Neural cell (in vitro differentiated cells): Measurements from ENCODE around the gene PNLIPRP3. TPM values are rescaled to one million over a fixed set of nuclear protein-coding genes. Genes with fewer than 3 reads are reported as not detected.

Experiments used
- H2AFZ ChIP-seq: fragments of 200-600, 300-800 bp; sonication (generic), shearing (Covaris generic); 2 replicates; pipeline ENCODE4 v1.6.0; 2014; ENCODE audit warnings: low read depth, mild to moderate bottlenecking, antibody characterized with exemption, low read length, moderate library complexity
- H3F3A ChIP-seq: fragments of 200-600 bp; shearing (Covaris generic); 2 replicates; pipeline ENCODE4 v1.6.1; 2016; ENCODE audit warnings: mild to moderate bottlenecking, moderate library complexity, mixed read lengths, antibody characterized with exemption, low read length; ENCODE audit not compliant: insufficient read depth, poor library complexity, severe bottlenecking
- H3K27ac ChIP-seq: fragments of 200-600, 300-800 bp; sonication (generic), shearing (Covaris generic); 2 replicates; pipeline ENCODE4 v1.5.1; 2014; ENCODE audit warnings: mild to moderate bottlenecking, low read length, moderate library complexity
- H3K27me3 ChIP-seq: fragments of 300-800, 200-600 bp; sonication (generic), shearing (Covaris generic); 2 replicates; pipeline ENCODE4 v1.6.0; 2014; ENCODE audit warnings: mild to moderate bottlenecking, low read depth, low read length, moderate library complexity; ENCODE audit not compliant: insufficient read depth
- H3K36me3 ChIP-seq: fragments of 300-800, 200-600 bp; sonication (generic), shearing (Covaris generic); 2 replicates; pipeline ENCODE4 v1.5.1; 2014; ENCODE audit warnings: mild to moderate bottlenecking, antibody characterized with exemption, low read length, moderate library complexity; ENCODE audit not compliant: insufficient read depth
- H3K4me2 ChIP-seq: fragments of 300-800, 200-600 bp; sonication (generic), shearing (Covaris generic); 2 replicates; pipeline ENCODE4 v1.6.0; 2014; ENCODE audit warnings: mild to moderate bottlenecking, low read length
- H3K4me3 ChIP-seq: fragments of 300-800, 200-600 bp; sonication (generic), shearing (Covaris generic); 2 replicates; pipeline ENCODE4 v1.5.1; 2014; ENCODE audit warnings: mild to moderate bottlenecking, low read length, moderate library complexity
- H3K79me2 ChIP-seq: fragments of 200-600 bp; shearing (Covaris generic); replicated peaks from 2 replicates; pipeline ENCODE4 v1.6.0; 2014; ENCODE audit warnings: mild to moderate bottlenecking, low read length, moderate library complexity; ENCODE audit not compliant: insufficient read depth
- H3K9ac ChIP-seq: fragments of 300-800, 200-600 bp; sonication (generic), shearing (Covaris generic); 2 replicates; pipeline ENCODE4 v1.6.1; 2016; ENCODE audit warnings: mild to moderate bottlenecking, low read length, mixed read lengths
- H3K9me2 ChIP-seq: fragments of 200-600 bp; shearing (Covaris generic); 2 replicates; pipeline ENCODE4 v1.6.1; 2016; ENCODE audit warnings: mild to moderate bottlenecking, low read length, mixed read lengths; ENCODE audit not compliant: insufficient read depth
- H3K9me3 ChIP-seq: fragments of 200-600, 300-800 bp; sonication (generic), shearing (Covaris generic); 2 replicates; pipeline ENCODE4 v1.6.1; 2016; ENCODE audit warnings: mild to moderate bottlenecking, mixed run types, low read length, moderate library complexity, mixed read lengths
- H4K20me1 ChIP-seq: fragments of 200-600 bp; shearing (Covaris generic); 2 replicates; pipeline ENCODE4 v1.6.1; 2016; ENCODE audit warnings: mild to moderate bottlenecking, mixed run types; ENCODE audit not compliant: insufficient read depth
- EP300 ChIP-seq: fragments of 450-650 bp; conservative IDR thresholded peaks from 2 replicates; pipeline ENCODE4 v1.6.1; 2014; ENCODE audit warnings: antibody characterized with exemption, mild to moderate bottlenecking, moderate library complexity; ENCODE audit not compliant: poor library complexity, severe bottlenecking
- EZH2 ChIP-seq: fragments of 200-600, 300-800 bp; shearing (Covaris generic), sonication (generic); IDR thresholded peaks from 2 replicates; pipeline ENCODE4 v1.6.1; 2014; ENCODE audit warnings: antibody characterized with exemption, low read length, borderline replicate concordance, mild to moderate bottlenecking; ENCODE audit not compliant: insufficient read depth, poor library complexity, severe bottlenecking
- MXI1 ChIP-seq: fragments of 450-650 bp; conservative IDR thresholded peaks from 2 replicates; pipeline ENCODE4 v1.6.1; 2014; ENCODE audit warnings: antibody characterized with exemption, mild to moderate bottlenecking; ENCODE audit not compliant: poor library complexity, severe bottlenecking
- POLR2AphosphoS5 ChIP-seq: IDR thresholded peaks from 2 replicates; pipeline ENCODE4 v1.6.1; 2012
- RAD21 ChIP-seq: fragments of 450-650 bp; conservative IDR thresholded peaks from 2 replicates; pipeline ENCODE4 v1.6.1; 2014; ENCODE audit warnings: antibody characterized with exemption, mild to moderate bottlenecking, moderate library complexity
- SMC3 ChIP-seq: fragments of 450-650 bp; conservative IDR thresholded peaks from 2 replicates; pipeline ENCODE4 v1.6.1; 2014; ENCODE audit warnings: antibody characterized with exemption, mild to moderate bottlenecking, moderate library complexity; ENCODE audit not compliant: poor library complexity
- TAF1 ChIP-seq: IDR thresholded peaks from 2 replicates; pipeline ENCODE4 v1.6.1; 2012; ENCODE audit warnings: low read depth
- polyA plus RNA-seq: library from polyadenylated mRNA; depleted of rRNA; stranded (reverse); fragments of >200 nt; gene quantifications from 2 replicates; pipeline ENCODE4 v1.2.3, GENCODE V29; 2014
- TF ChIP-seq, protein P1 (sequence below): IDR thresholded peaks from 2 replicates; pipeline ENCODE4 v1.6.1; 2012; ENCODE audit warnings: borderline replicate concordance
- TF ChIP-seq, protein P2 (sequence below): fragments of 450-650 bp; IDR thresholded peaks from 2 replicates; pipeline ENCODE4 v1.5.1; 2014; ENCODE audit warnings: antibody characterized with exemption, mild to moderate bottlenecking, moderate library complexity; ENCODE audit not compliant: poor library complexity, severe bottlenecking

The PNLIPRP3 gene
- polyA plus RNA-seq, 1 donor from 2014 or later, result not detected

DNA sequence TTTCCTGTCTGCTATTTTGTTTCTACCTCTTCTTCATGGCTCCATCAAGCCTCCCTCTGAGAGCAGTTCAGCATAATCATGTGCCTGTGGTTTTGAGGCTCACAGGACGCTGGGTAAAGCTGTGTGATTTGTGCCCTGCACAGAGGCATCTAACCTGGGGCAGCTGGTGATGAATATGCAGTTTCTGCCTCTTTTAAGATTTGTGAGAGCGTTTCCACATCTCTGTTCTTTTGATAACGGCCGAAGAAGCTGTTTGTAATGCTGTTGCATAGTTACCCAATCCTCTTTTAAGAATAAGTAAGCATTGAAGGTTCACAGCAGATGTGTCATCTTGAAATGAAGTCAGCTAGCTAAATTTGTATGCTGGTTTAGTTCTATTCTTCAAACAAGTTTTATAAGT is 45.2 kb downstream of the PNLIPRP3 start:
- Histone ChIP-seq H3K4me2 (no peak overlapping the region), H3K9ac (no peak overlapping the region), H3K9me3 (no peaks in the 10 kb centered on the region), H3F3A (no peaks in the 10 kb centered on the region), H4K20me1 (no peaks in the 10 kb centered on the region), H3K27ac (no peak overlapping the region), H3K27me3 (no peaks in the 10 kb centered on the region), H3K4me3 (no peak overlapping the region), H3K36me3 (no peaks in the 10 kb centered on the region), H3K9me2 (no peaks in the 10 kb centered on the region), H2AFZ (no peak overlapping the region), H3K79me2 (no peaks in the 10 kb centered on the region)
- TF ChIP-seq EZH2, result no peak
- TF ChIP-seq TAF1, result no peak
- no peak for TF ChIP-seq MXI1
- TF ChIP-seq SMC3, result no peak
- TF ChIP-seq, protein P1, sequence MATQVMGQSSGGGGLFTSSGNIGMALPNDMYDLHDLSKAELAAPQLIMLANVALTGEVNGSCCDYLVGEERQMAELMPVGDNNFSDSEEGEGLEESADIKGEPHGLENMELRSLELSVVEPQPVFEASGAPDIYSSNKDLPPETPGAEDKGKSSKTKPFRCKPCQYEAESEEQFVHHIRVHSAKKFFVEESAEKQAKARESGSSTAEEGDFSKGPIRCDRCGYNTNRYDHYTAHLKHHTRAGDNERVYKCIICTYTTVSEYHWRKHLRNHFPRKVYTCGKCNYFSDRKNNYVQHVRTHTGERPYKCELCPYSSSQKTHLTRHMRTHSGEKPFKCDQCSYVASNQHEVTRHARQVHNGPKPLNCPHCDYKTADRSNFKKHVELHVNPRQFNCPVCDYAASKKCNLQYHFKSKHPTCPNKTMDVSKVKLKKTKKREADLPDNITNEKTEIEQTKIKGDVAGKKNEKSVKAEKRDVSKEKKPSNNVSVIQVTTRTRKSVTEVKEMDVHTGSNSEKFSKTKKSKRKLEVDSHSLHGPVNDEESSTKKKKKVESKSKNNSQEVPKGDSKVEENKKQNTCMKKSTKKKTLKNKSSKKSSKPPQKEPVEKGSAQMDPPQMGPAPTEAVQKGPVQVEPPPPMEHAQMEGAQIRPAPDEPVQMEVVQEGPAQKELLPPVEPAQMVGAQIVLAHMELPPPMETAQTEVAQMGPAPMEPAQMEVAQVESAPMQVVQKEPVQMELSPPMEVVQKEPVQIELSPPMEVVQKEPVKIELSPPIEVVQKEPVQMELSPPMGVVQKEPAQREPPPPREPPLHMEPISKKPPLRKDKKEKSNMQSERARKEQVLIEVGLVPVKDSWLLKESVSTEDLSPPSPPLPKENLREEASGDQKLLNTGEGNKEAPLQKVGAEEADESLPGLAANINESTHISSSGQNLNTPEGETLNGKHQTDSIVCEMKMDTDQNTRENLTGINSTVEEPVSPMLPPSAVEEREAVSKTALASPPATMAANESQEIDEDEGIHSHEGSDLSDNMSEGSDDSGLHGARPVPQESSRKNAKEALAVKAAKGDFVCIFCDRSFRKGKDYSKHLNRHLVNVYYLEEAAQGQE, result no peak
- TF ChIP-seq RAD21, result no peak
- no peak for TF ChIP-seq POLR2AphosphoS5
- TF ChIP-seq, protein P2, sequence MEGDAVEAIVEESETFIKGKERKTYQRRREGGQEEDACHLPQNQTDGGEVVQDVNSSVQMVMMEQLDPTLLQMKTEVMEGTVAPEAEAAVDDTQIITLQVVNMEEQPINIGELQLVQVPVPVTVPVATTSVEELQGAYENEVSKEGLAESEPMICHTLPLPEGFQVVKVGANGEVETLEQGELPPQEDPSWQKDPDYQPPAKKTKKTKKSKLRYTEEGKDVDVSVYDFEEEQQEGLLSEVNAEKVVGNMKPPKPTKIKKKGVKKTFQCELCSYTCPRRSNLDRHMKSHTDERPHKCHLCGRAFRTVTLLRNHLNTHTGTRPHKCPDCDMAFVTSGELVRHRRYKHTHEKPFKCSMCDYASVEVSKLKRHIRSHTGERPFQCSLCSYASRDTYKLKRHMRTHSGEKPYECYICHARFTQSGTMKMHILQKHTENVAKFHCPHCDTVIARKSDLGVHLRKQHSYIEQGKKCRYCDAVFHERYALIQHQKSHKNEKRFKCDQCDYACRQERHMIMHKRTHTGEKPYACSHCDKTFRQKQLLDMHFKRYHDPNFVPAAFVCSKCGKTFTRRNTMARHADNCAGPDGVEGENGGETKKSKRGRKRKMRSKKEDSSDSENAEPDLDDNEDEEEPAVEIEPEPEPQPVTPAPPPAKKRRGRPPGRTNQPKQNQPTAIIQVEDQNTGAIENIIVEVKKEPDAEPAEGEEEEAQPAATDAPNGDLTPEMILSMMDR, result no peak
- no peak for TF ChIP-seq EP300

DNA sequence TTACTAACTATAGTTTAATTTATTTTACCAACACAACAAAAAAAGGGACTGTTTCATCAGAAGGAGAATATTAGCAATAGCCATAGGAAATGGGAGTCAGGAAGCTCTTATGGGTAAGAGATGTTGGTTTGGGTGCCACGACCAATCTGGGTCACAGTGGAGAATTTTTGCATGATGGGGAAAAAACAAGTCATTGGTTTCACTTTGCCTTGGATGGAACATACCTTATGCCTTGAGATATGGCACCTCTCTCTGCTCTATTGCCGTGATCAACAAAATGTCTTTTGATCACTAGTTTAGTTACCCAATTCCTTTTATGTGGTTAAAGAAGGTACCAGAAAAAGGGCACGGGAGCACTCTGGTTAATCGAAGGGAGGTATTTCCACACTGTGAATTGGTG is 48.2 kb downstream of the PNLIPRP3 start:
- Histone ChIP-seq H3K27me3 (no peaks in the 10 kb centered on the region), H3K36me3 (no peaks in the 10 kb centered on the region), H3F3A (no peaks in the 10 kb centered on the region), H2AFZ (no peak overlapping the region), H3K4me3 (no peak overlapping the region), H3K9ac (no peak overlapping the region), H3K9me2 (no peaks in the 10 kb centered on the region), H3K27ac (no peak overlapping the region), H3K4me2 (no peak overlapping the region), H4K20me1 (no peaks in the 10 kb centered on the region), H3K9me3 (no peaks in the 10 kb centered on the region), H3K79me2 (no peaks in the 10 kb centered on the region)
- TF ChIP-seq, protein P2, result no peak
- TF ChIP-seq EP300 (no peak), RAD21 (no peak), EZH2 (no peak), TAF1 (no peak), POLR2AphosphoS5 (no peak), MXI1 (no peak), SMC3 (no peak)
- TF ChIP-seq, protein P1, result no peak
